ENCODE measurements around the gene WSCD2.
A peak's percentile ranks its signal among the peaks of the same experiment; 100 is the strongest.

The WSCD2 gene

GRCh38 chr12:108129017-108129812 is at the start of gene WSCD2:
WSCD2 (plus strand) TSS chr12:108129288; CDS start chr12:108195833, 66,545 bp downstream.
- peak; percentile 48 for DNase-seq

- no peak for DNase-seq
These were observed 49.4 kb upstream of the WSCD2 start for GRCh38 chr12:108079721-108080120.

- no peak for DNase-seq
These were observed 48.7 kb upstream of the WSCD2 start for GRCh38 chr12:108080363-108080762.

GRCh38 chr12:108082485-108082884 is 46.6 kb upstream of the WSCD2 start:
- no peak for DNase-seq

GRCh38 chr12:108087900-108088299 is 41.2 kb upstream of the WSCD2 start:
- no peak for DNase-seq

- DNase-seq = no peak
These were observed 38.8 kb upstream of the WSCD2 start for GRCh38 chr12:108090107-108090899.

- no peak for DNase-seq
These were observed 38.0 kb upstream of the WSCD2 start for GRCh38 chr12:108090932-108091678.

- no peak for DNase-seq
These were observed 37.4 kb upstream of the WSCD2 start for GRCh38 chr12:108091679-108092051.

- DNase-seq = no peak
These were observed 35.9 kb upstream of the WSCD2 start for GRCh38 chr12:108093209-108093608.

- DNase-seq = no peak
These were observed 34.9 kb upstream of the WSCD2 start for GRCh38 chr12:108094056-108094649.

- no peak for DNase-seq
These were observed 31.8 kb upstream of the WSCD2 start for GRCh38 chr12:108097160-108097911.

GRCh38 chr12:108098374-108098773 is 30.7 kb upstream of the WSCD2 start:
- no peak for DNase-seq

GRCh38 chr12:108099073-108099472 is 30.0 kb upstream of the WSCD2 start:
- no peak for DNase-seq

GRCh38 chr12:108099778-108100489 is 29.2 kb upstream of the WSCD2 start:
- no peak for DNase-seq

GRCh38 chr12:108101605-108102175 is 27.4 kb upstream of the WSCD2 start:
- DNase-seq = no peak

- DNase-seq = no peak
These were observed 26.7 kb upstream of the WSCD2 start for GRCh38 chr12:108102363-108102762.

- DNase-seq = no peak
These were observed 26.0 kb upstream of the WSCD2 start for GRCh38 chr12:108103087-108103486.

- DNase-seq = no peak
These were observed 25.6 kb upstream of the WSCD2 start for GRCh38 chr12:108103517-108103916.

- DNase-seq = no peak
These were observed 24.4 kb upstream of the WSCD2 start for GRCh38 chr12:108104657-108105056.

GRCh38 chr12:108106599-108106998 is 22.5 kb upstream of the WSCD2 start:
- DNase-seq = no peak

GRCh38 chr12:108107293-108107692 is 21.8 kb upstream of the WSCD2 start:
- DNase-seq = no peak

Data from 8988T (cell line).